ENCODE measurements around the gene AKNA.

DNA sequence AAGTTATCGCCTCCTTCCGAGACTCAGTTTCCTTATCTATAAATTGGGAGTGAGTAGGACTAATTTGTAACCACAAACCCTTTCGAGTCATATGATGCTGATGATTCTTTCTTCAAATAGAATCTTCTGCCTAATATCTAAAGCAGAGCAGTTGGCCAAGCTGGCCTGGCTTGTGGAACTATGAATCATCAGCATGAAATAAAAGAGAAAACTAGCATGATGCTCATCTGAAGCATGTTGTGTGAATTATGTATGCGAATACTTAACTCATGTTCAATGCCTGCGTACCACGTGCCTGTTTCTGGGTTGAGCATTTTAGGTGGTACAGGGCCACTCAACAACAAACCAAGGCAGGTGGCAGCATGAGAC, 79.9 kb downstream of the AKNA start:
- TF ChIP-seq, protein P1, sequence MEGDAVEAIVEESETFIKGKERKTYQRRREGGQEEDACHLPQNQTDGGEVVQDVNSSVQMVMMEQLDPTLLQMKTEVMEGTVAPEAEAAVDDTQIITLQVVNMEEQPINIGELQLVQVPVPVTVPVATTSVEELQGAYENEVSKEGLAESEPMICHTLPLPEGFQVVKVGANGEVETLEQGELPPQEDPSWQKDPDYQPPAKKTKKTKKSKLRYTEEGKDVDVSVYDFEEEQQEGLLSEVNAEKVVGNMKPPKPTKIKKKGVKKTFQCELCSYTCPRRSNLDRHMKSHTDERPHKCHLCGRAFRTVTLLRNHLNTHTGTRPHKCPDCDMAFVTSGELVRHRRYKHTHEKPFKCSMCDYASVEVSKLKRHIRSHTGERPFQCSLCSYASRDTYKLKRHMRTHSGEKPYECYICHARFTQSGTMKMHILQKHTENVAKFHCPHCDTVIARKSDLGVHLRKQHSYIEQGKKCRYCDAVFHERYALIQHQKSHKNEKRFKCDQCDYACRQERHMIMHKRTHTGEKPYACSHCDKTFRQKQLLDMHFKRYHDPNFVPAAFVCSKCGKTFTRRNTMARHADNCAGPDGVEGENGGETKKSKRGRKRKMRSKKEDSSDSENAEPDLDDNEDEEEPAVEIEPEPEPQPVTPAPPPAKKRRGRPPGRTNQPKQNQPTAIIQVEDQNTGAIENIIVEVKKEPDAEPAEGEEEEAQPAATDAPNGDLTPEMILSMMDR (IDR thresholded peaks at IDR 0.05), result no peak
- TF ChIP-seq POLR2A (IDR thresholded peaks at IDR 0.05; ENCODE audit: low read length), result no peak
- TF ChIP-seq RFX5 (IDR thresholded peaks at IDR 0.05), result no peak
